ENCODE results near the gene CAMKK1.

GRCh38 chr17:3845621-3846436 is 47.0 kb downstream of the CAMKK1 start, which contains the start of gene NCBP3:
- TF ChIP-seq CTCF (IDR thresholded peaks at IDR 0.05; ENCODE audit: borderline replicate concordance, extremely low read depth, low read length, poor library complexity, severe bottlenecking) = peak; percentile 95
- no peak for TF ChIP-seq EZH2 (IDR thresholded peaks at IDR 0.05; ENCODE audit: borderline replicate concordance, low read depth, low read length, severe bottlenecking)

All from DND-41 (cell line).